H1 (cell line): ENCODE measurements around the gene ANKRD29. TPM values are rescaled to one million over a fixed set of nuclear protein-coding genes. Genes with fewer than 3 reads are reported as not detected.

ENCODE experiments used
- CHD7 ChIP-seq: fragments of 300-600 bp; sonication (generic); IDR thresholded peaks from 2 replicates; pipeline ENCODE4 v1.7.1; 2012; ENCODE audit warnings: low read length, moderate library complexity, mild to moderate bottlenecking, inconsistent platforms; ENCODE audit not compliant: insufficient replicate concordance
- polyA plus RNA-seq, 7 experiments: library from polyadenylated mRNA; depleted of rRNA in 3 of 7; stranded (reverse) in 5 of 7; unstranded in 2 of 7; fragments of >200 nt in 5 of 7; fragments of 200-250 nt in 2 of 7; gene quantifications; 1 replicate in 5 of 7; 2 replicates in 1 of 7; 4 replicates in 1 of 7; pipeline versions ENCODE4 v1.2.1 to v1.2.3, GENCODE V29; 2011 to 2013; ENCODE audit warnings: missing spikeins in 2 of 7, mixed read lengths in 2 of 7
- total RNA-seq: library from RNA; stranded (reverse); fragmentation: NEBNext Ultra II Directional; extraction: Animal tissue kit (Norgen Biotek cat#: 25700); gene quantifications from 2 replicates; pipeline ENCODE4 v1.2.1, GENCODE V29; 2021

Gene ANKRD29
- total and polyA plus RNA-seq, 2 of the 8 experiments (the other 6 are each of a cell fraction or from before 2014, with no cell fraction given) = 3.0 to 7.3 TPM

DNA sequence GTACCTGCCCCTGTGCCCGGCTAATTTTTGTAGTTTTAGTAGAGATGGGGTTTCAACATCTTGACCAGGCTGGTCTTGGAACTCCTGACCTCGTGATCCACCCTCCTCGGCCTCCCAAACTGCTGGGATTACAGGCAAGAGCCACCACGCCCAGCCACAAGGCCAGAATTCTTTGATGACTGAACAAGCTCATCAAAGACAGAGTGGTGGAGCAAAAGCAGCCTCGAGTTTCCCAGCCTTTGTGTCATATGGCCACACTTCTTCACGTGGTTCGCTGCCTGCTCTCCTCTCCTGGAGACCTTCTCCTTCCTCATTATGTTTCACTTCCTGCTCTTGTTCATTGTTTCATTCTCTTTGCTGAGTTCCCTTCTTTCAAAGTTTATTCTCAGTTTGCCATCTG, 66.5 kb downstream of the ANKRD29 start (continued):
- no peak for TF ChIP-seq CHD7
- TF ChIP-seq, all 59 proteins: peak for 0
